Epithelial cell of esophagus (primary cell): ENCODE results near the gene RXRA.

Experiments
- DNase-seq: peaks from one replicate; pipeline ENCODE4 v3.0.0; 2010; ENCODE audit warnings: low read depth
- H3K4me3 ChIP-seq: 2 replicates; pipeline ENCODE4 v1.5.1; 2011; ENCODE audit warnings: mild to moderate bottlenecking, low read length, control low read depth
- CTCF ChIP-seq: IDR thresholded peaks from 2 replicates; pipeline ENCODE4 v1.5.1; 2011; ENCODE audit warnings: low read depth, mild to moderate bottlenecking, low read length, control low read depth, inconsistent platforms; ENCODE audit not compliant: insufficient read depth; ENCODE audit errors: missing control alignments

Gene RXRA

GRCh38 chr9:134439368-134439784 lies 113.1 kb downstream of the RXRA start:
- no peak for DNase-seq
- no peak for TF ChIP-seq CTCF
- no peak overlapping the region for H3K4me3 ChIP-seq

GRCh38 chr9:134440636-134441226 lies 114.5 kb downstream of the RXRA start:
- TF ChIP-seq CTCF: no peak
- no peak overlapping the region for H3K4me3 ChIP-seq
- DNase-seq: no peak

DNA sequence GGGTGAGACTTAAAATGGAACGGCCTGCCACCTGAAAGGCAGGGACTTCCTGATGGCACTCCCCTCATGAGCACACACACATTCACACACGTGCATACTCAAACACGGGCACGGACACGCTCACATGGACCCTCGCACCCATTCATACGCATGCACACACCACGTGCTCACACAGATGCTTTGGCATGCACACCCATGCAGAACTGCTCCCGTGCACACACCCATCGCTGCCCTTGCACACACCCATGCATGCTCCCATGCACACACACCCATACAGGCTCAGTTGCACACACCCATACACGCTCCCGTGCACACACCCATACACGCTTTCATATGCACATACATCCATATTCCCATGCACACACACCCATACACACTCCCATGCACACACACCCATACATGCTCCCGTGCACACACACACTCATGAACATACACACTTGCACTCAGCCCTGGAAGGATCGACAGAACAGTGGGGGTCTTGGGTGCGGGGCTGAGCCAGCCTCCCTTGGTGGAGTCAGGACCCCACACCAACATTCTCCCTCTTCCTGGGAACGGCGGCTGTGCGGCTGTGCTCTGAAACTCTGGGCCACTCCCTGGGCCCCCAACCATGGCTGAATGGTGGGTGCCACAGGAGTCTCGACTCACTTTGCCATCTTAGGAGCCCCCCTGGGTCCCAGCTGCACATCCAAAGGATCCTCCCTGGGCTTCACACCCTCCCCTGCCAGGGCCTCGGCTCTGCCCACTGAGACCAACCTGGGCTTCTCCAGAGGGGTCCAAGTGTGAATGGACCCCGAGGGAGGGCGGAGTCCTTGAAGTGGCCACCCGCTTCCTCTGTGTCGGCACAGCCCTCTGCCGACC lies 115.2 kb downstream of the RXRA start:
- DNase-seq: no peak
- no peak for TF ChIP-seq CTCF
- H3K4me3 ChIP-seq: no peak overlapping the region

DNA sequence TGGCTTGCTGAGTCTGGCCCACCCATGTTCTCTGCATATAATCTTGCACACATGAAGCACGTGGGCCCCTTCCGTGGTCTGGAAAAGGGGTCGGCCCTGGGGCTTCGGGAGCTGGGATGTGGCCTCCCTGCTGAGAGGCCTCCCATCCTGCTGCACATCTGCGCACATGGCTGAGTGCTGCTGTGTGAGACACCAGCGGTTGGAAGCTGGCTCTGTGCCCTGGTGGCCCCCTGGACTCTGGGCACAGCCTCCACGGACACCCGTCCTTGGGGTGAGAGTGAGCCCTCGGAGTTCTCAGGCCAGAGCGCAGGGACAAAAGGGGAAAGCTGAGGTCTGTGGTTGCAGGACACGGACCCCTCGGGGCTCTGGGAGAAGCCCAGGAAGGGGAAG lies 115.8 kb downstream of the RXRA start:
- no peak overlapping the region for H3K4me3 ChIP-seq
- no peak for TF ChIP-seq CTCF
- DNase-seq: no peak

- DNase-seq: peak; percentile 24
- H3K4me3 ChIP-seq: no peak overlapping the region
- no peak for TF ChIP-seq CTCF
Observed at GRCh38 chr9:134442486-134443173, 116.4 kb downstream of the RXRA start.

DNA sequence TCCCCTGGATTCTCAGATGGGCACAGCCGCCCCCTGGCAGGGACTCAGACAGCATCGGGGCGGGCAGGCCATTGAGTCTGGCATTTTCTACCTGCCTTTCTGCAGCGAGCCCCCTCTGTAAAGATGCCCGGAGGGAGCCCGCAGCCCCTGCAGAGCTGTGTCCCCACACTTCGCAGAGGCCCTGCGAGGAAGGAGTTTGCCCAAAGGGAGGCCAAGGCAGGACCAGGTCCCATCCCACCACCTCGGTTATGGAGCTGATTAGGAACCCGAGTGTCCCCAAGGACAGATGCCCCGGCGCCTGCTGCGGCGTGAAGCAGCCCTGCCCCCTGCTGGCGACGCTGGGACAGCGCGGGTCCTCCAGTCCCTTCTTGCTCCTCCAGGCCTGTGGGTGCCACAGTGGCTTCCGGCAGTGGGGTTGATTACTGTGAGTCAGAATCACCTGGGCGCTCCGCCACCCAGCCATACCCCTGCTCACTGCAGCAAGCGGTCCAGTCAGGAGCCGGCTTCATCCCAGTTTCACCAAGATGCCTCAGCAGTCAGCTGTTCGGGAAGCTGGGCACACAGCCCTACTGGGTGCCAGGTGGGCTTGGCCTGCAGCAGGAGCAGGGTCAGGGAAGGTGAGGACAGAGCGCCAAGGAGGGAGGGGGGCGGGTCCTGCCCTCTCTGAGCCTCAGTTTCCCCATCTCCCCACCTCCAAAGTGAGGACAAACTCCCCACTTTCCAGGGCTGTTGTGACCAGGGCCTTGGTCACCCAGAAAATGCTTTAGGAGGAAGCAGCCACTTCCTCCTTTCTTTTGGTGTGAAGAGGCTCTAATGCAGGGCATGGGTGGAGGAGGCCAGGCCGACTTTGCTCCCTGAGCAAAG lies 117.2 kb downstream of the RXRA start:
- no peak overlapping the region for H3K4me3 ChIP-seq
- peak; percentile 92 for TF ChIP-seq CTCF
- DNase-seq: peak; percentile 96
